Measurements from ENCODE around the gene SSU72.

SSU72 gene

DNA sequence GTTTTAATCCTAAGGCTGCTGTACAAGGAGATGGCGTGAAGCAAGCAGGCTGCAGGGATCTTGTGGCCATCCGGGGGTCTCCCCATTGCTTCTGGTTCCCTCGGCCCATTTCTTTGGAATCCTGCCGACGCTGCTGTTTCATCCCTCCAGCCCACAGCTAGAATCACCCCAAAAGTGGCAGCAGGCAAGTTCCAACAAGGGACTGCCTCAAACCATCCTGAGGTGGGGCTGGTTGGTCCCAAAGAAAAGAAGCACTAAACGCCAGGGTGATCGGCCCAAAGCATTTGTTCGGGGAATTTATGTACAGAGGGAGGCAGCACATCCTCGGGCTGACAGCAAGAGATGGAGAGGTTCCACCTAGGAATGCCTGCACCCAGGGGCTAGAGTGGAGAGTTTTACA is 36.1 kb upstream of the SSU72 start:
- H3K4me3 ChIP-seq (ENCODE audit: low read depth, low read length), result no peak overlapping the region
- TF ChIP-seq, protein P1, sequence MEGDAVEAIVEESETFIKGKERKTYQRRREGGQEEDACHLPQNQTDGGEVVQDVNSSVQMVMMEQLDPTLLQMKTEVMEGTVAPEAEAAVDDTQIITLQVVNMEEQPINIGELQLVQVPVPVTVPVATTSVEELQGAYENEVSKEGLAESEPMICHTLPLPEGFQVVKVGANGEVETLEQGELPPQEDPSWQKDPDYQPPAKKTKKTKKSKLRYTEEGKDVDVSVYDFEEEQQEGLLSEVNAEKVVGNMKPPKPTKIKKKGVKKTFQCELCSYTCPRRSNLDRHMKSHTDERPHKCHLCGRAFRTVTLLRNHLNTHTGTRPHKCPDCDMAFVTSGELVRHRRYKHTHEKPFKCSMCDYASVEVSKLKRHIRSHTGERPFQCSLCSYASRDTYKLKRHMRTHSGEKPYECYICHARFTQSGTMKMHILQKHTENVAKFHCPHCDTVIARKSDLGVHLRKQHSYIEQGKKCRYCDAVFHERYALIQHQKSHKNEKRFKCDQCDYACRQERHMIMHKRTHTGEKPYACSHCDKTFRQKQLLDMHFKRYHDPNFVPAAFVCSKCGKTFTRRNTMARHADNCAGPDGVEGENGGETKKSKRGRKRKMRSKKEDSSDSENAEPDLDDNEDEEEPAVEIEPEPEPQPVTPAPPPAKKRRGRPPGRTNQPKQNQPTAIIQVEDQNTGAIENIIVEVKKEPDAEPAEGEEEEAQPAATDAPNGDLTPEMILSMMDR (conservative IDR thresholded peaks at IDR 0.05; ENCODE audit: low read depth, low read length), result no peak
- DNase-seq (ENCODE audit: low read depth), result no peak

DNA sequence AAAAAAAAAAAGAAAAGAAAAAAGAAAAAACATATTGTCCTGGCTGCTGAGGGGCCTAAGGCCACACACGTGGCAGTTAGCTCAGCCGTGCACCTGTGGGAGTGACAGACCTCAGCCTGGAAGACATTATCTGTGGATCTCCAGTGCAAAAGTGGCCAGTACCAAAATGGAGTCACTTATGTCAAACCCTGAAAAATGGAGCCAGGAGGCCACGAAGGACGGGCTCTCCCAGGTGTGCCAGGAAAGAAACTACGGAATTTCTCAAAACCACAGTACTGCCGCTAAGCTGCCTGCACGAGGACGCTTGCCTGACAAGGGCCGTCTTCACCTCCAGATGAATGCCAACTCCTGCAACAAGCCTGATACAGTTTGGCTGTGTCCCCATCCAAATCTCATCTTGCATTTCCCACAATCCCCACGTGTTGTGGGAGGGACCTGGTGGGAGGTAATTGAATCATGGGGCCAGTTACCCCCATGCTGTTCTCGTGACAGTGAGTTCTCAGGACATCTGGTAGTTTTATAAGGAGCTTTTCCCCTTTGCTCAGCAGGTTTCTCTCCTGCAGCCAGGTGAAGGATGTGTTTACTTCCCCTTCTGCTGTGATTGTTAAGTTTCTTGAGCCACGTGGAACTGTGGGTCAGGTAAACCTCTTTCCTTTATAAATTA is 35.3 kb upstream of the SSU72 start:
- H3K4me3 ChIP-seq (ENCODE audit: low read depth, low read length), result no peak overlapping the region
- DNase-seq (ENCODE audit: low read depth), result no peak
- TF ChIP-seq, protein P1 (conservative IDR thresholded peaks at IDR 0.05; ENCODE audit: low read depth, low read length), result no peak

DNA sequence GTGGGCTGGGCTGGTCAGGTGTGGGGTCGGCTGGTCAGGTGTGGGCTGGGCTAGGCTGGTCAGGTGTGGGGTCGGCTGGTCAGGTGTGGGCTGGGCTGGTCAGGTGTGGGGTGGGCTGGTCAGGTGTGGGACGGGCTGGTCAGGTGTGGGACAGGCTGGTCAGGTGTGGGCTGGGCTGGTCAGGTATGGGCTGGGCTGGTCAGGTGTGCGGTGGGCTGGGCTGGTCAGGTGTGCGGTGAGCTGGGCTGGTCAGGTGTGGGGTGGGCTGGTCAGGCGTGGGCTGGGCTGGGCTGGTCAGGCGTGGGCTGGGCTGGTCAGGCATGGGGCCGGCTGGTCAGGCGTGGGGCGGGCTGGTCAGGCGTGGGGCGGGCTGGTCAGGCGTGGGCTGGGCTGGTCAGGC is 31.6 kb upstream of the SSU72 start:
- TF ChIP-seq, protein P1 (conservative IDR thresholded peaks at IDR 0.05; ENCODE audit: low read depth, low read length), result no peak
- no peak overlapping the region for H3K4me3 ChIP-seq (ENCODE audit: low read depth, low read length)
- DNase-seq (ENCODE audit: low read depth), result no peak

DNA sequence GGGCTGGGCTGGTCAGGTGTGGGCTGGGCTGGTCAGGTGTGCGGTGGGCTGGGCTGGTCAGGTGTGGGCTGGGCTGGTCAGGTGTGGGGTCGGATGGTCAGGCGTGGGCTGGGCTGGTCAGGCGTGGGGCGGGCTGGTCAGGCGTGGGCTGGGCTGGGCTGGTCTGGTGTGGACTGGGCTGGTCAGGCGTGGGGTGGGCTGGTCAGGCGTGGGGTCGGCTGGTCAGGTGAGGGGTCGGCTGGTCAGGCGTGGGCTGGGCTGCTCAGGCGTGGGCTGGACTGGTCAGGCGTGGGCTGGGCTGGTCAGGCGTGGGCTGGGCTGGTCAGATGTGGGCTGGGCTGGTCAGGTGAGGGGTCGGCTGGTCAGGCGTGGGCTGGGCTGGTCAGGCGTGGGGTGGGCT is 31.1 kb upstream of the SSU72 start:
- no peak for DNase-seq (ENCODE audit: low read depth)
- TF ChIP-seq, protein P1 (conservative IDR thresholded peaks at IDR 0.05; ENCODE audit: low read depth, low read length), result no peak
- no peak overlapping the region for H3K4me3 ChIP-seq (ENCODE audit: low read depth, low read length)

DNA sequence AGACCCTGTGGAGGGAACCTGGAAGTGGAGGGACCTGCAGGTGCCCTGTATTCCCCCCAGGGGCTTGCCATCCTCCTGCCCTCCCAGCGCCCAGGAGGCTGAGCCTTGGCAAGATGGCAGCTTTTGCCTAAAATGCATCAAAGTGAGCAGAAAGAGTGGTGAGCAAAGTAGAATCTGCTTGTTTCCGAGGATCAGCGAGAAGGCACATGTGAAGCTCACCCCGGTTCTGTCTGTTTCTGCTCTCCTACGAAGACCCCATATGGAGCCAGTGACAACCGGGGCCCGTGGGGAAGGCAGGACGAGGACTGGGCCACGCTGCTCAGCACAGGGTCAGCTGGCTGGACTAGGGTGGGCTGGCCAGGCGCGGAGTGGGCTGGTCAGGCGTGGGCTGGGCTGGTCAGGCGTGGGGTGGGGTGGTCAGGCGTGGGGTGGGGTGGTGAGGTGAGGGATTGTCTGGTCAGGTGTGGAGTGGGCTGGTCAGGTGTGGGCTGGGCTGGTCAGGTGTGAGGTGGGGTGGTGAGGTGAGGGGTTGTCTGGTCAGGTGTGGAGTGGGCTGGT is 30.4 kb upstream of the SSU72 start:
- DNase-seq (ENCODE audit: low read depth), result no peak
- H3K4me3 ChIP-seq (ENCODE audit: low read depth, low read length), result no peak overlapping the region
- TF ChIP-seq, protein P1 (conservative IDR thresholded peaks at IDR 0.05; ENCODE audit: low read depth, low read length), result no peak

DNA sequence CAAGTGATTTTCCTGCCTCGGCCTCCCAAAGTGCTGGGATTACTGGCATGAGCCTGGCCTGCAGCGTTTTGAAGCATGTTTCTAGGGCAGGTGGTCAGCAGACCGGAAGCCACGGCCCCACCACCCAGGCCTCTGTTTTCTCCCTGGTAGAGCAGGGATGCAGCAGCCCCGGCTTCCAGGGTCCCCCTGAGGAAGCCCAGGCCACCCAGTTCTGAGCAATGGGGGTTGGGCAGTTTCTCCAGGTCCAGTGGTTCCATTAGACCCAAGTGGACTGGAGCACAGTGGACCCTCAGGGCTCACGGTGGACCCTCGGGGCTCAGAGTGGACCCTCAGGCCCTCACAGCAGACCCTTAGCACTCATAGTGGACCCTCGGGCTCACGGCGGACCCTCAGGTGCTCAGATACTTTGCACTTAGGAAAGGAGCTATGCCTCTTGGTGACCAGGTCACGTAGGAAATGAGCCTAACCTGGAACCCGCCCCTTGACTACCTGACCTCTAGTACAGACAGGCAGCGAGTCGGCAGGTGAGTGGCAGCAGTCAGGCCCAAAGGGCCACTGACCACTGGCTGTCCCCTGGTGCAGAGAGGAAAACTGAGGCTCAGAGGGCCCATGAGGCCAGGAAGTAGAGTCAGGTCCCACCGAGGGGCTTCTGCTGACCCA is 29.8 kb upstream of the SSU72 start:
- TF ChIP-seq, protein P1 (conservative IDR thresholded peaks at IDR 0.05; ENCODE audit: low read depth, low read length), result no peak
- DNase-seq (ENCODE audit: low read depth), result no peak
- no peak overlapping the region for H3K4me3 ChIP-seq (ENCODE audit: low read depth, low read length)
